NOMO-1 treated with DMSO at 0.1 percent for 48 hours (cell line): Measurements from ENCODE around the gene NARS2.
"Not testable (repeated sequence)": the region's sequence is repeated elsewhere in the genome, so short reads cannot be mapped to it uniquely, and the experiment has no call there.

ENCODE experiments used
- DNase-seq: peaks from one replicate; lab custom pipeline; 2025; ENCODE audit not compliant: unreplicated experiment; lab: John Stamatoyannopoulos, UW

The NARS2 gene

GRCh38 chr11:78493413-78493975 is 81.2 kb downstream of the NARS2 start:
- no peak for DNase-seq

- DNase-seq, result no peak
Measured at GRCh38 chr11:78492973-78493372, 81.7 kb downstream of the NARS2 start.

GRCh38 chr11:78489184-78489583 is 85.5 kb downstream of the NARS2 start:
- no peak for DNase-seq

- DNase-seq, result no peak
Measured at GRCh38 chr11:78478536-78478935, 96.1 kb downstream of the NARS2 start.

- DNase-seq, result no peak
Measured at GRCh38 chr11:78476066-78476465, 98.6 kb downstream of the NARS2 start.

- DNase-seq, result no peak
Measured at GRCh38 chr11:78474451-78474850, 100.2 kb downstream of the NARS2 start.

- no peak for DNase-seq
Measured at GRCh38 chr11:78472905-78473304, 101.8 kb downstream of the NARS2 start.

GRCh38 chr11:78472382-78472781 is 102.3 kb downstream of the NARS2 start:
- no peak for DNase-seq

GRCh38 chr11:78470861-78471442 is 103.7 kb downstream of the NARS2 start:
- no peak for DNase-seq

GRCh38 chr11:78469896-78470295 is 104.8 kb downstream of the NARS2 start:
- DNase-seq, result no peak

- DNase-seq, result no peak
Measured at GRCh38 chr11:78467931-78468330, 106.7 kb downstream of the NARS2 start.

GRCh38 chr11:78467370-78467769 is 107.3 kb downstream of the NARS2 start:
- DNase-seq, result no peak

GRCh38 chr11:78465169-78465942 is 109.3 kb downstream of the NARS2 start:
- no peak for DNase-seq

GRCh38 chr11:78464787-78465168 is 109.9 kb downstream of the NARS2 start:
- DNase-seq, result not testable (repeated sequence)

GRCh38 chr11:78460471-78460870 is 114.2 kb downstream of the NARS2 start:
- no peak for DNase-seq

- DNase-seq, result no peak
Measured at GRCh38 chr11:78459738-78460137, 114.9 kb downstream of the NARS2 start.

- DNase-seq, result no peak
Measured at GRCh38 chr11:78457448-78457847, 117.2 kb downstream of the NARS2 start.

GRCh38 chr11:78453140-78453935 is 121.3 kb downstream of the NARS2 start:
- DNase-seq, result no peak

- DNase-seq, result no peak
Measured at GRCh38 chr11:78451371-78452150, 123.1 kb downstream of the NARS2 start.

GRCh38 chr11:78450866-78451265 is 123.8 kb downstream of the NARS2 start:
- no peak for DNase-seq

GRCh38 chr11:78449866-78450265 is 124.8 kb downstream of the NARS2 start:
- DNase-seq, result no peak
